Endodermal cell (in vitro differentiated cells): Measurements from ENCODE around the gene CCDC192. TPM values are rescaled to one million over a fixed set of nuclear protein-coding genes. Genes with fewer than 3 reads are reported as not detected.

Source experiments
- DNase-seq: peaks from one replicate; pipeline ENCODE4 v3.0.0-alpha.2; 2017
- H3K27ac ChIP-seq: 2 replicates; pipeline ENCODE4 v1.5.1; 2013; ENCODE audit warnings: mild to moderate bottlenecking, low read depth, low read length, moderate library complexity
- H3K27me3 ChIP-seq: 2 replicates; pipeline ENCODE4 v1.6.1; 2013; ENCODE audit warnings: mild to moderate bottlenecking, low read length, moderate library complexity; ENCODE audit not compliant: insufficient read depth, control insufficient read depth, poor library complexity, severe bottlenecking
- H3K36me3 ChIP-seq: 2 replicates; pipeline ENCODE4 v1.7.0; 2013; ENCODE audit warnings: mild to moderate bottlenecking, low read length, moderate library complexity; ENCODE audit not compliant: control insufficient read depth, insufficient read depth
- H3K4me1 ChIP-seq: one replicate; pipeline ENCODE4 v1.7.0; 2013; ENCODE audit warnings: low read length; ENCODE audit not compliant: control insufficient read depth, insufficient read depth
- H3K4me3 ChIP-seq: 2 replicates; pipeline ENCODE4 v1.5.1; 2013; ENCODE audit warnings: mild to moderate bottlenecking, low read length, moderate library complexity
- H3K9ac ChIP-seq: 2 replicates; pipeline ENCODE4 v1.6.1; 2013; ENCODE audit warnings: mild to moderate bottlenecking, low read length, moderate library complexity; ENCODE audit not compliant: poor library complexity, severe bottlenecking; ENCODE audit errors: extremely low read depth
- H3K9me3 ChIP-seq: 2 replicates; pipeline ENCODE4 v1.6.1; 2013; ENCODE audit warnings: mild to moderate bottlenecking, low read length, moderate library complexity; ENCODE audit not compliant: control insufficient read depth
- H3K27ac Mint-ChIP-seq: 2 replicates; pipeline ENCODE4 v1.8.0; 2020; ENCODE audit warnings: mixed read lengths
- H3K27me3 Mint-ChIP-seq: 2 replicates; pipeline ENCODE4 v1.8.0; 2021; ENCODE audit warnings: mild to moderate bottlenecking, mixed read lengths; ENCODE audit not compliant: insufficient read depth
- H3K36me3 Mint-ChIP-seq: 2 replicates; pipeline ENCODE4 v1.8.0; 2020; ENCODE audit warnings: low read depth, mixed read lengths
- H3K4me1 Mint-ChIP-seq: 2 replicates; pipeline ENCODE4 v1.8.0; 2020; ENCODE audit warnings: mixed read lengths
- H3K4me3 Mint-ChIP-seq: 2 replicates; pipeline ENCODE4 v1.8.0; 2020; ENCODE audit warnings: mild to moderate bottlenecking, moderate library complexity, mixed read lengths
- H3K9me3 Mint-ChIP-seq: 2 replicates; pipeline ENCODE4 v1.8.0; 2020; ENCODE audit warnings: mild to moderate bottlenecking, mixed read lengths
- WGBS, 2 experiments: methylation state at CpG; one replicate each; pipeline versions ENCODE4 v1.1.5 to v1.1.7; 2013; ENCODE audit warnings: missing lambda C conversion rate in 2 of 2, mixed read lengths in 1 of 2; ENCODE audit not compliant: insufficient coverage in 1 of 2, insufficient read length in 1 of 2; 5-methylcytosine and 5-hydroxymethylcytosine counted together
- total RNA-seq, 2 donors: library from RNA; stranded (reverse); fragmentation: NEBNext Ultra II Directional in 1 of 2; extraction: Animal tissue kit (Norgen Biotek cat#: 25700) in 1 of 2; gene quantifications; 2 replicates in 1 of 2; 3 replicates in 1 of 2; pipeline ENCODE4 v1.2.1, GENCODE V29; 2021
- TF ChIP-seq, protein P1 (sequence below): fragments of 200-600 bp; sonication (generic); conservative IDR thresholded peaks from 2 replicates; pipeline ENCODE4 v1.5.0; 2021; ENCODE audit warnings: antibody characterized with exemption, mild to moderate bottlenecking

Gene CCDC192
- total RNA-seq, 2 donors from 2014 or later: 0.48 to 1.3 TPM

DNA sequence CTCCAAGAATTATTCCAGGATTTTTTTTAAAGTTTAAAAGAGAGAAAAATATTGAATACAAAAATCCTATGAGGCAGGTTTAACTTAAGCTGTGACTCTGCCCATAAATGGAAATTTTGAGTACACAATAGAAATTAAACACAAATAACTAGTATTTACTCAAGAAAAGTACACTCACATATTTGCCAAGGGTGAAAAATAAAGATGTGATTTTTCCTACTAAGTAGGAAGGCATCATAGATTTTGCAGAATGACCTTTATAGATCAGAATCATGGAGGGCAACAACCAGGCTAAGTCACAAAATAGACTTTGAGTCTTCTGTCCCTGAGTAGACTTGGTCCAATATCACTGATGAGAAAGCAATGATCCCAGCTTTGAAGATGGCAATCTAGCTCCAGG lies 277.7 kb downstream of the CCDC192 start:
- Histone ChIP-seq H3K9me3 (no peaks in the 10 kb centered on the region), H3K9ac (no peak overlapping the region), H3K27ac (no peak overlapping the region), H3K27me3 (no peaks in the 10 kb centered on the region), H3K4me3 (no peak overlapping the region), H3K4me1 (no peaks in the 10 kb centered on the region), H3K36me3 (no peaks in the 10 kb centered on the region)
- H3K27ac Mint-ChIP-seq: no peak overlapping the region
- H3K27me3 Mint-ChIP-seq: no peaks in the 10 kb centered on the region
- no peaks in the 10 kb centered on the region for H3K36me3 Mint-ChIP-seq
- H3K4me3 Mint-ChIP-seq: no peak overlapping the region
- no peaks in the 10 kb centered on the region for H3K9me3 Mint-ChIP-seq
- TF ChIP-seq, protein P1, sequence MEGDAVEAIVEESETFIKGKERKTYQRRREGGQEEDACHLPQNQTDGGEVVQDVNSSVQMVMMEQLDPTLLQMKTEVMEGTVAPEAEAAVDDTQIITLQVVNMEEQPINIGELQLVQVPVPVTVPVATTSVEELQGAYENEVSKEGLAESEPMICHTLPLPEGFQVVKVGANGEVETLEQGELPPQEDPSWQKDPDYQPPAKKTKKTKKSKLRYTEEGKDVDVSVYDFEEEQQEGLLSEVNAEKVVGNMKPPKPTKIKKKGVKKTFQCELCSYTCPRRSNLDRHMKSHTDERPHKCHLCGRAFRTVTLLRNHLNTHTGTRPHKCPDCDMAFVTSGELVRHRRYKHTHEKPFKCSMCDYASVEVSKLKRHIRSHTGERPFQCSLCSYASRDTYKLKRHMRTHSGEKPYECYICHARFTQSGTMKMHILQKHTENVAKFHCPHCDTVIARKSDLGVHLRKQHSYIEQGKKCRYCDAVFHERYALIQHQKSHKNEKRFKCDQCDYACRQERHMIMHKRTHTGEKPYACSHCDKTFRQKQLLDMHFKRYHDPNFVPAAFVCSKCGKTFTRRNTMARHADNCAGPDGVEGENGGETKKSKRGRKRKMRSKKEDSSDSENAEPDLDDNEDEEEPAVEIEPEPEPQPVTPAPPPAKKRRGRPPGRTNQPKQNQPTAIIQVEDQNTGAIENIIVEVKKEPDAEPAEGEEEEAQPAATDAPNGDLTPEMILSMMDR: no peak
- no peak for DNase-seq
- H3K4me1 Mint-ChIP-seq: peaks cover 34% of the 10 kb centered on the region

DNA sequence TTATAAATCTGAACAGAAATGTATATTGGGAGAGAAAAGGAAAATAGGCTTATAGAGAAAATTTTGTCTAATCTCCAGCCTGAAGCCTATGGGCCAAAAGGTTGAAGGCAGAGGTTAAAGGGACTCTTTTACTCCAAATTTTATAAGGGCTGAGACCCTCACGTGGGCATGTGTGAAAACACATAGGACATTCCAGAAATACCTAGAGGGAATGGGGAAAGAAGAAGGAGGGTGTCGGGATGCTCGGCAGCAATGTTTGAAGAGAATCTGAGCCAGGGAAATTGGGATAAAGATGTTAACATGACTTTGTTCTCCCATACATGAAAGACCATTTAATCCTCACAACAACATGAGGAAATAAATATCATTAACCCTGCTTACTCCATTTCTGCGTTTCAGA lies 278.3 kb downstream of the CCDC192 start:
- Mint-ChIP-seq H3K27me3 (no peaks in the 10 kb centered on the region), H3K4me1 (peaks cover 34% of the 10 kb centered on the region), H3K4me3 (no peak overlapping the region), H3K36me3 (no peaks in the 10 kb centered on the region), H3K9me3 (no peaks in the 10 kb centered on the region), H3K27ac (no peak overlapping the region)
- Histone ChIP-seq H3K4me1 (no peaks in the 10 kb centered on the region), H3K9ac (no peak overlapping the region), H3K36me3 (no peaks in the 10 kb centered on the region), H3K9me3 (no peaks in the 10 kb centered on the region), H3K4me3 (no peak overlapping the region), H3K27ac (no peak overlapping the region), H3K27me3 (no peaks in the 10 kb centered on the region)
- TF ChIP-seq, protein P1: no peak
- 67% methylated on average over 4 of the region's 4 CpGs; no CpG with 5 or more reads in 1 of the 2 experiments for WGBS, 2 experiments
- DNase-seq: no peak

DNA sequence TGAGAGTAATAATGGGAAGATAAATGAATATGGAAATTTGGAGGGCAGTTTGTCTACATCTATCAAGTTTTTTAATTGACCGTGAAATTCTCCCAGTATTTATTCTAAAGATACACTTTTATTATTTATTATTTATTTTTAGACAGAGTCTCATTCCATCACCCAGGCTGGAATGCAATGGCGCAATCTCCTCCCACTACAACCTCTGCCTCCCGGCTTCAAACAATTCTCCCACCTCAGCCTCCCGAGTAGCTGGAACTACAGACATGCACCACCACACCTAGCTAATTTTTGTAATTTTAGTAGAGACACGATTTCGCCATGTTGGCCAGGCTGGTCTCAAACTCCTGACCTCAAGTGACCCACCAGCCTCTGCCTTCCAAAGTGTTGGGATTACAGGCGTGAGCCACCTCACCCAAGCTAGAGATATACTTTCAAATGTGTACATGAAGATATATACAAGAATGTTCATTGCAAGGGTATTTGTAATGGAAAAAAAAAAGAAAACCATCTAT lies 282.7 kb downstream of the CCDC192 start:
- no peaks in the 10 kb centered on the region for H3K36me3 Mint-ChIP-seq
- no peak overlapping the region for H3K27ac Mint-ChIP-seq

More for the DNA sequence above, 282.7 kb downstream of the CCDC192 start:
- Mint-ChIP-seq H3K4me1 (peaks cover 39% of the 10 kb centered on the region), H3K27me3 (peaks cover 5% of the 10 kb centered on the region), H3K4me3 (no peak overlapping the region), H3K9me3 (peaks cover 6% of the 10 kb centered on the region)
- H3K27ac ChIP-seq: no peak overlapping the region
- TF ChIP-seq, protein P1: no peak
- no peak overlapping the region for H3K9ac ChIP-seq
- no peaks in the 10 kb centered on the region for H3K4me1 ChIP-seq
- H3K9me3 ChIP-seq: no peaks in the 10 kb centered on the region
- WGBS, 2 experiments: 88 to 92% methylated on average over 2 to 6 of the region's 7 CpGs
- H3K4me3 ChIP-seq: no peak overlapping the region
- no peaks in the 10 kb centered on the region for H3K36me3 ChIP-seq
- no peak for DNase-seq
- no peaks in the 10 kb centered on the region for H3K27me3 ChIP-seq
